MM.1S (cell line): ENCODE measurements around the gene COA5.

Experiments used
- EZH2 ChIP-seq: fragments of 300-600 bp; sonication (generic); optimal IDR thresholded peaks from 2 replicates; pipeline ENCODE3; 2017; ENCODE audit warnings: low read depth, mild to moderate bottlenecking, antibody characterized with exemption, low read length, mixed read lengths
- EZH2phosphoT487 ChIP-seq: fragments of 300-600 bp; sonication (generic); IDR thresholded peaks from 2 replicates; pipeline ENCODE4 v1.6.1; 2018; ENCODE audit warnings: antibody characterized with exemption, low read length
- TF ChIP-seq, protein P1 (sequence below): fragments of 300-600 bp; sonication (generic); IDR thresholded peaks from 2 replicates; pipeline ENCODE4 v1.5.1; 2016; ENCODE audit warnings: antibody characterized with exemption, low read length, mixed read lengths

DNA sequence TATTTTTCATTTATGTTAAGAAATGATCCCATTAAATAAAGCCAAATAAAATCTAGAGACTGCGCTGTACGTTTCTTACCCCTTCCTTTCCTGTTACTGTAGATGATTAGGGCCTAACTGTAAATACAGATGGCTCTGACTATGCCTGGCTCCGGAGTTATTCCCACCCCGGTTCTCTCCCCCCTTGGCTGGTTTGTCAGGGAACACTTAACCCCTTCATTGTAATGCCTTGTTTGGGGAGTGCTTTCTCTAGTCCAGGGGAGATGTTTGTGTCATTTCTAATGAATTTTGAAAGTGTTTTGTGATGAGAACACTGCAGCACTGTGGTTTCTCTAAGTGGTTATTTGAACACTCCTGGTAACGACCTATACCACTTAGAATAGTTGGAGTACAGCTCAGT, 8.8 kb upstream of the COA5 start:
- no peak for TF ChIP-seq EZH2
- TF ChIP-seq, protein P1, sequence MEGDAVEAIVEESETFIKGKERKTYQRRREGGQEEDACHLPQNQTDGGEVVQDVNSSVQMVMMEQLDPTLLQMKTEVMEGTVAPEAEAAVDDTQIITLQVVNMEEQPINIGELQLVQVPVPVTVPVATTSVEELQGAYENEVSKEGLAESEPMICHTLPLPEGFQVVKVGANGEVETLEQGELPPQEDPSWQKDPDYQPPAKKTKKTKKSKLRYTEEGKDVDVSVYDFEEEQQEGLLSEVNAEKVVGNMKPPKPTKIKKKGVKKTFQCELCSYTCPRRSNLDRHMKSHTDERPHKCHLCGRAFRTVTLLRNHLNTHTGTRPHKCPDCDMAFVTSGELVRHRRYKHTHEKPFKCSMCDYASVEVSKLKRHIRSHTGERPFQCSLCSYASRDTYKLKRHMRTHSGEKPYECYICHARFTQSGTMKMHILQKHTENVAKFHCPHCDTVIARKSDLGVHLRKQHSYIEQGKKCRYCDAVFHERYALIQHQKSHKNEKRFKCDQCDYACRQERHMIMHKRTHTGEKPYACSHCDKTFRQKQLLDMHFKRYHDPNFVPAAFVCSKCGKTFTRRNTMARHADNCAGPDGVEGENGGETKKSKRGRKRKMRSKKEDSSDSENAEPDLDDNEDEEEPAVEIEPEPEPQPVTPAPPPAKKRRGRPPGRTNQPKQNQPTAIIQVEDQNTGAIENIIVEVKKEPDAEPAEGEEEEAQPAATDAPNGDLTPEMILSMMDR: no peak
- TF ChIP-seq EZH2phosphoT487: no peak
